ENCODE results near the gene PRRT1B.

The PRRT1B gene

DNA sequence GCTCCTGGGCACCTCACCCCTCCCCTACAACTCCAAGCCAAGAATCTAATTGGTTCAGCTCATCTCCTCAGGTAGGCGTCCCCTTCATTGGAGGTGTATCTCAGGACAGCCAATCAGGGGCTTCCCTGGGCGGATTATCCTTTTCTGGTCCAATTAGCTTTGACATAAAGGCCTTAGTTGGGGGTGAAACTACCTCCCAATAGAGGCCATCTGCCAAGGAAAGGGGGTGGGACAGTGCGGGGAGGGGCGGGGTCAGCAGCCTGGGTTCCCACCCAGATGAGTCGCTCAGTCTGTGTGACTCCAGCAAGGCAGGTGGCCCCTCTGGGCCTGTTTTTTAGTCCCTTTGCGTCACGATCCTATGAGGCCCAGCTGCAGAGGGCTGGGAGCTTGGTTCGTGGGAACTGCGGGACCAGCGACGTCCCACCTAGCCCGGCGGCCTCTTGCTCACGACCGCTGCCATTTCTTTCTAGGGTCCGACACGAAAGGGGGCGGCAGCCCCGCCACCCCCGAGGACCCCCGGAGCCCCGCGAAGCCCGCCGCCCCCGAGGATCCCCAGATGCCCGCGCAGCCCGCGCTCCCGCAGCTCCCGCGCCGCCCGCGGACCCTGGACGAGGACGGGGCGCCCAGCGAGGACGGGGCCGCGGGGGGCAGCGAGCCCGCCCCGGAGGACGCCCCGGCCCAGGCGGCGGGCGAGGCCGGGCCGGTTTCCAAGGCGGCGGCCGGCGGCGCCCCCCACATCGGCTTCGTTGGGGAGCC is 8.9 kb downstream of the PRRT1B start:
- Histone ChIP-seq H3K9me3 (ENCODE audit: control insufficient read depth in 2 of 2, low read length in 2 of 2) (no peaks in the 10 kb centered on the region), H3K4me3 (ENCODE audit: low read length in 2 of 2) (no peak overlapping the region), H3K27ac (ENCODE audit: low read length) (no peak overlapping the region), H3K36me3 (ENCODE audit: control insufficient read depth in 2 of 2, insufficient read depth in 2 of 2, low read length in 2 of 2) (no peaks in the 10 kb centered on the region), H3K9ac (ENCODE audit: low read length in 2 of 2) (no peak overlapping the region), H3K4me1 (ENCODE audit: control insufficient read depth, insufficient read depth, low read length) (no peaks in the 10 kb centered on the region), H3K27me3 (ENCODE audit: control insufficient read depth in 1 of 2, insufficient read depth in 2 of 2, low read length in 2 of 2) (peaks cover 22 to 34% of the 10 kb centered on the region in 2 donors)

DNA sequence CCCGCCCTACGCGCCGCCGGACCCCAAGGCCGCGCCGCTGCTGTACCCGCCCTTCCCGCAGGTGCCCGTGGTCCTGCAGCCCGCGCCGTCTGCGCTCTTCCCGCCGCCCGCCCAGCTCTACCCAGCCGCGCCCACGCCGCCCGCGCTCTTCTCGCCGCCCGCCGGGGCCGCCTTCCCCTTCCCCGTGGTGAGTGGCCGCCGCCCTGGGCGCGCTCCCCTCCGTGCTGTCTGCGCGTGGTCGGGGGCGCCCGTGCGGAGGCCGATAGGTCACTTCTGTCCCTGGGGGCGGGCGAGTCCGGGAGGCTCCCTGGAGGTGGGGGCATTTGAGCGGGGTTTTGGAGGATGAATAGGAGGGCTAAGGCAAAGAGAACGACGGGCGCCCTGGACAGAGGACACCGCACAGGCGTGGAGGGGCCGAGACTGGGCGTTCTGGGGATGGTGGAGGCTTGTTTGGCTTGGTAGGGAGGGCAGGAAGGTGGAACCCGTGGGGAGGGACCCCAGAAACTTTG is 9.6 kb downstream of the PRRT1B start:
- no peak overlapping the region for H3K9ac ChIP-seq (ENCODE audit: low read length in 2 of 2)
- no peaks in the 10 kb centered on the region for H3K36me3 ChIP-seq (ENCODE audit: control insufficient read depth in 2 of 2, insufficient read depth in 2 of 2, low read length in 2 of 2)
- no peaks in the 10 kb centered on the region for H3K4me1 ChIP-seq (ENCODE audit: control insufficient read depth, insufficient read depth, low read length)
- H3K27me3 ChIP-seq (ENCODE audit: control insufficient read depth in 1 of 2, insufficient read depth in 2 of 2, low read length in 2 of 2), result peaks cover 21 to 30% of the 10 kb centered on the region in 2 donors
- H3K27ac ChIP-seq (ENCODE audit: low read length), result no peak overlapping the region
- H3K9me3 ChIP-seq (ENCODE audit: control insufficient read depth in 2 of 2, low read length in 2 of 2), result no peaks in the 10 kb centered on the region
- no peak overlapping the region for H3K4me3 ChIP-seq (ENCODE audit: low read length in 2 of 2)

DNA sequence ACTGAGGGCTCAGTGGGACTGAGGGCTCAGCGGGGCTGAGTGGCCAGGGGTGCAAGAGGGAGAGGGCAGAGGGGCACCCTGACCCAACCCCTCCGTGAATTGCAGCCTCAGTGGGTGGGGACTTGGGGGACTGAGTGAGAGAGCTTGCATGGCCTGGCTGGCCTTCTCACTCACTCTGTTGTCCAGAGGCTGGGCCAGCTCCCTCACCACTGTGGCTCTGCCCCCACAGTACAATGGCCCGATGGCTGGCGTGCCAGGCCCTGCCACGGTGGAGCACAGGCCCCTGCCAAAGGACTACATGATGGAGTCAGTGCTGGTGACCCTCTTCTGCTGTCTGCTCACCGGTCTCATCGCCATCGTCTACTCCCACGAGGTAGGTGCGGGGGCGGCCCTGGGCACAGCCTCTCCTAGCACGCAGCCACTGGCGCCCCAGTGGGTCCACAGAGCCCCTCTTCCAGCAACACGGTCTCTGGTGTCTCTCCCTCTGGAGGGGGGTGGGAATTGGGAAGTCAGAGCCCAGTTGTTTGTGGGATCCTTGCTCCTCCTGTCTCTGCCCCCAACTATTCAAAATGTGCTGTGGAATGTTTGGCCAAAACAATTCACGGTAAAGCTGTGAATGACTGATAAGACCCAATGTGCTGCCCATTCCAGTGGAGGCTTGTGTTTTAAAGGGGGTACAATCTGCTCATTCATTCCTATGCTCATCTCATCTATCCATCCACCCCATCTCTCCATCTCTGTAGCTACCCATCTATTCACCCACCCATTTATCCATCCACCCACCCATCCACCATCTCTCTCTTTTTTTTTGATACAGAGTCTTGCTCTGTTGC is 10.7 kb downstream of the PRRT1B start:
- Histone ChIP-seq H3K27me3 (ENCODE audit: control insufficient read depth in 1 of 2, insufficient read depth in 2 of 2, low read length in 2 of 2) (peaks cover 20 to 30% of the 10 kb centered on the region in 2 donors), H3K4me1 (ENCODE audit: control insufficient read depth, insufficient read depth, low read length) (no peaks in the 10 kb centered on the region), H3K9ac (ENCODE audit: low read length in 2 of 2) (no peak overlapping the region), H3K36me3 (ENCODE audit: control insufficient read depth in 2 of 2, insufficient read depth in 2 of 2, low read length in 2 of 2) (no peaks in the 10 kb centered on the region), H3K4me3 (ENCODE audit: low read length in 2 of 2) (no peak overlapping the region), H3K27ac (ENCODE audit: low read length) (no peak overlapping the region), H3K9me3 (ENCODE audit: control insufficient read depth in 2 of 2, low read length in 2 of 2) (no peaks in the 10 kb centered on the region)

DNA sequence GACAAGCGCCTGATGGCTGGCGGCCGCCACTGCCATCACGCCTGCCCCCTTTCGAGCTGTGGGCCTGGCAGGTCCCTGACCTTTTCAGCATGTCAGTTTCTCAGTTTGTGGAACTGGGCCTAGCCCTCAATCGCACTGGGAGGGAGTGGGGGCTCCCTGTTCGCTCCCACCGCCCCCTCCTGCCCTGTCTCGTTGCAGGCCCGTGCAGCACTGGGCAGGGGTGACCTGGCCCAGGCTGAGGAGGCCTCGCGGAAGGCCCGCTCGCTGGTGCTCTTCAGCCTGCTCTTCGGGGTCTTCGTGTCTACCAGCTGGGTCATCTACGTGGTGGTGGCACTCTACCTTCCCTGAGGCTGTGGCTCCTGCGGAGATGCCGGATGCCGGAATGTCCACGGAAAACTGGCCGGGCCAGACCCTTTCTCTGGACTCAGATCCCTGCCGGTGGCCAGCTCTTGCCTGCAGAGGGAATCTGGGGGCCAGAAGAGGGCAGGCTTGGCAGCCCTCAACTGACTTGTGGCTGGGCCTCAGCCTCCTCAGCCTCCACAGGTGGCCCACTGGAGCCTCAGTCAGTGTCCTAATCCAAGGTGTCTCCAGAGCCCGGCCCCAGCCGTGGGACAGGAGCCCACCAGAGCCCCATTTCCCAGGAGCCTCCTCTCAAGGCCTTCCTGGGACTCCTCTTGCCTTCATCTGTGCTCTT is 12.7 kb downstream of the PRRT1B start:
- Histone ChIP-seq H3K36me3 (ENCODE audit: control insufficient read depth in 2 of 2, insufficient read depth in 2 of 2, low read length in 2 of 2) (no peaks in the 10 kb centered on the region), H3K27me3 (ENCODE audit: control insufficient read depth in 1 of 2, insufficient read depth in 2 of 2, low read length in 2 of 2) (peaks cover 20 to 30% of the 10 kb centered on the region in 2 donors), H3K27ac (ENCODE audit: low read length) (no peak overlapping the region), H3K4me1 (ENCODE audit: control insufficient read depth, insufficient read depth, low read length) (no peaks in the 10 kb centered on the region), H3K9me3 (ENCODE audit: control insufficient read depth in 2 of 2, low read length in 2 of 2) (no peaks in the 10 kb centered on the region), H3K9ac (ENCODE audit: low read length in 2 of 2) (no peak overlapping the region), H3K4me3 (ENCODE audit: low read length in 2 of 2) (no peak overlapping the region)

DNA sequence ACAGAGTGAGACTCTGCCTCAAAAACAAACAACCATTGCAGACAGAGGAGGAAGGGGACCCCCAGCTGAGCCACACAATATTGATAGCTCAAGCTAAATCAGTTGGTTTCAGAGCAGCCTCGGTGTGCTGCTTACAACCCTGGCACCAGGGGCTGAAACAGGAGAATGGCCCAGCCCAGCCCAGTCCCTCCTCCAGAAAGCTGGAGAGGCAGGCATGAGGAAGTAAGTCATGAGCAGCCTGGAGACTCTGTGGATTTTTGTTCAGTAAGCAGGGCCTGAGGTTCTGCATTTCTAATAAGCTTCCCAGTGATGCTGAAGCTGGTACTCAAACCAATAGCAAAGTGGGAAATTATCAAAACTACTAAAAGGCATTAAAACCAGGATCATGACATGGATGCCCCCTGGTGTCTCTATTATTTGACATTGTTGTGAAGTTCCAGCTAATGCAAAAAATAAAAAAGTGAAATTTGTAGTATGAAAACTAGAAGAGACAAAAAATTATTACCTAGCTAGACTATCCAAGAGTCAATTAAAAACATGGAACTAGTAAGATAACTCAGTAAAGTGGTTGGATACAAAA is 14.2 kb downstream of the PRRT1B start:
- H3K36me3 ChIP-seq (ENCODE audit: control insufficient read depth in 2 of 2, insufficient read depth in 2 of 2, low read length in 2 of 2), result no peaks in the 10 kb centered on the region
- no peak overlapping the region for H3K9ac ChIP-seq (ENCODE audit: low read length in 2 of 2)
- no peak overlapping the region for H3K27ac ChIP-seq (ENCODE audit: low read length)
- H3K27me3 ChIP-seq (ENCODE audit: control insufficient read depth in 1 of 2, insufficient read depth in 2 of 2, low read length in 2 of 2), result peaks cover 11 to 16% of the 10 kb centered on the region in 2 donors
- no peak overlapping the region for H3K4me3 ChIP-seq (ENCODE audit: low read length in 2 of 2)
- no peaks in the 10 kb centered on the region for H3K9me3 ChIP-seq (ENCODE audit: control insufficient read depth in 2 of 2, low read length in 2 of 2)
- H3K4me1 ChIP-seq (ENCODE audit: control insufficient read depth, insufficient read depth, low read length), result no peaks in the 10 kb centered on the region

DNA sequence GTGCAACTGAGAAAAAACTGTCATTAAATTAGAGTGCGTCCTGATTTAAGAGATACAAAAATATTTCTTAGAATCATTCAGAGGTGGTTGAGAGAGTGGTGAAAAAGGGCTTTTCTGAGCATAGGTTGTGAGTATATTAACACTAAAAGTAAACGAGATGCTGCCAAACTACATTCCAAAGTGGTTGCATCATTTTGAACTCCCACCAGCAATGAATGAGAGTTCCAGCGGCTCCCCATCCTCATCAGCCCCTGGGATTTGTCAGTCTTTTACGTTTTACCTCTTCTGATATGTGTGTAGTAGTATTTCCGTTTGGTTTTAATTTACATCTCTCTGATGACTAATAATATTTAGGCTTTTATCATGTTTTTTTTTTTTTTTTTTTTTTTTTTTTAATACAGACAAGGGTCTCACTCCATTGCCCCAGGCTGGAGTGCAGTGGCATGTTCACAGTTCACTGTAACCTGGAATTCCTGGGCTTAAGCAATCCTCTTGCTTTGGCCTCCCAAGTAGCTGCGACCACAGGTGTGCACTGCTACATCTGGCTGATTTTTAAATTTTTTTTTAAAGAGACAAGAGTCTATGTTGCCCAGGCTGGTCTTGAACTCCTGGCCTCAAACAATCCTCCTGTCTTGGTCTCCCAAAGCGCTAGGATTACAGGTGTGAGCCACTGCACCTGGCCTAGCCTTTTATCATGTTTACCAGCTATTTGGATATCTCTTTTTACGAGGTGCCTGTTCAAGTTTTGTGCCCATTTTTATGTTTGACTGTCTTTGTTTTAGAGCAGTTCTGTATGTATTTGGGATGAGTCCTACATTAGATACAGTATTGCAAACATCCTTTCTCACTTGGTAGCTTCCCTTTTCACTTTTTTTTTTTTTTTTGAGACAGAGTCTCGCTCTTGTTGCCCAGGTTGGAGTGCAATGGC is 17.0 kb downstream of the PRRT1B start:
- no peak overlapping the region for H3K4me3 ChIP-seq (ENCODE audit: low read length in 2 of 2)
- no peaks in the 10 kb centered on the region for H3K36me3 ChIP-seq (ENCODE audit: control insufficient read depth in 2 of 2, insufficient read depth in 2 of 2, low read length in 2 of 2)
- H3K4me1 ChIP-seq (ENCODE audit: control insufficient read depth, insufficient read depth, low read length), result no peaks in the 10 kb centered on the region
- no peaks in the 10 kb centered on the region for H3K9me3 ChIP-seq (ENCODE audit: control insufficient read depth in 2 of 2, low read length in 2 of 2)
- no peak overlapping the region for H3K27ac ChIP-seq (ENCODE audit: low read length)
- H3K27me3 ChIP-seq (ENCODE audit: control insufficient read depth in 1 of 2, insufficient read depth in 2 of 2, low read length in 2 of 2), result no peaks in the 10 kb centered on the region
- H3K9ac ChIP-seq (ENCODE audit: low read length in 2 of 2), result no peak overlapping the region

DNA sequence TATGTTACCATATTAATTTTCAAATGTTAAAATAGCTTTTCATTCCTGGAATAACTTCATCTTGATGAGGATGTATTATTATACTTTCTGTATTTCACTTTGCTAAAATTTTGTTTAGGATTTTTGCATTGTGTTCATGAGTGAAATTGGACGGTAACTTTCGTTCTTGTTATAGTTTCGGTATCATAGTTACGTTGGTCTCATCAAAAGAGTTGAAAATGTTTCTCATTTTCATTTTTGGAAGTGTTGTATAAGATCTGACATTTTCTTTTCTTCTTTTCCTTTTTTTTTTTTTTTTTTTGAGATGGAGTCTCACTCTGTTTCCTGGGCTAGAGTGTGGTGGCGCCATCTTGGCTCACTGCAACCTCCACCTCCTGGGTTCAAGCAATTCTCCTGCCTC is 20.0 kb downstream of the PRRT1B start:
- Histone ChIP-seq H3K36me3 (ENCODE audit: control insufficient read depth in 2 of 2, insufficient read depth in 2 of 2, low read length in 2 of 2) (no peaks in the 10 kb centered on the region), H3K4me3 (ENCODE audit: low read length in 2 of 2) (no peak overlapping the region), H3K27me3 (ENCODE audit: control insufficient read depth in 1 of 2, insufficient read depth in 2 of 2, low read length in 2 of 2) (no peaks in the 10 kb centered on the region), H3K4me1 (ENCODE audit: control insufficient read depth, insufficient read depth, low read length) (no peaks in the 10 kb centered on the region), H3K9me3 (ENCODE audit: control insufficient read depth in 2 of 2, low read length in 2 of 2) (no peaks in the 10 kb centered on the region), H3K27ac (ENCODE audit: low read length) (no peak overlapping the region), H3K9ac (ENCODE audit: low read length in 2 of 2) (no peak overlapping the region)

DNA sequence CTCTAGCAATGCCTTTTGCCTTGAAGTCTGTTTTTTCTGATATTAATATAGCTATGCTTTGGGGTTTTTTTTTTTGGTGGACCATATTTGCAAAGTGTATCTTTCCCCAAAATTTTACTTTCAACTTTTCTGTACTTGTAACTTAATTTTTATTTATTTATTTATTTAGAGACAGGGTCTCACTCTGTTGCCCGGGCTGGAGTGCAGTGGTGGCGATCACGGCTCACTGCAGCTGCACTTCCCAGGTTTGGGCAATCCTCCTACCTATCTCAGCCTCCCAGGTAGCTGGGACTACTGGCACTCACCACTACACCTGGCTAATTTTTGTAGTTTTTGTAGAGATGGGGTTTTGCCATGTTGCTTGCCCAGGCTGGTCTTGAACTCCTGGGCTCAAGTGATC is 20.8 kb downstream of the PRRT1B start:
- Histone ChIP-seq H3K4me1 (ENCODE audit: control insufficient read depth, insufficient read depth, low read length) (no peaks in the 10 kb centered on the region), H3K27me3 (ENCODE audit: control insufficient read depth in 1 of 2, insufficient read depth in 2 of 2, low read length in 2 of 2) (no peaks in the 10 kb centered on the region), H3K4me3 (ENCODE audit: low read length in 2 of 2) (no peak overlapping the region), H3K9ac (ENCODE audit: low read length in 2 of 2) (no peak overlapping the region), H3K36me3 (ENCODE audit: control insufficient read depth in 2 of 2, insufficient read depth in 2 of 2, low read length in 2 of 2) (no peaks in the 10 kb centered on the region), H3K27ac (ENCODE audit: low read length) (no peak overlapping the region), H3K9me3 (ENCODE audit: control insufficient read depth in 2 of 2, low read length in 2 of 2) (no peaks in the 10 kb centered on the region)

DNA sequence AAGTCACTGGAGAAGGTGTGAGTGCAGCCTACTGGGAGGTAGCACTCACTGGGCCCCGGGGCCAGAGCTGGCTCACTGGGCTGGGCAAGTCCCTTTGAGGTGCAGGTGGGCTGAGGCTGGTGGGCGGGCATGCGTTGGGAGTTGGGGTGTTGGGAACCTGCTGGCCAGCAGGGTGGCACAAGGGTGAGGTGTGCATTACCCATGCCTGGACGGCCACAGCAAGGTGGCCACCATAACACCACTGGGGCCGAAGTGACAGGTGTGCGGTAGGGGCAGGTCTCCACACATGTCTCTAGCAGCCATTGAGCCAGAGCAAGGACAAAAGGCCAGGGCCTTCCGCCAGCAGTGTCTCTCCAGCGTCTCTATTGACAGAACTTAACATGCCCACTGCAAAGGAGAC is 22.6 kb downstream of the PRRT1B start:
- Histone ChIP-seq H3K9me3 (ENCODE audit: control insufficient read depth in 2 of 2, low read length in 2 of 2) (no peaks in the 10 kb centered on the region), H3K4me1 (ENCODE audit: control insufficient read depth, insufficient read depth, low read length) (no peaks in the 10 kb centered on the region), H3K27me3 (ENCODE audit: control insufficient read depth in 1 of 2, insufficient read depth in 2 of 2, low read length in 2 of 2) (no peaks in the 10 kb centered on the region), H3K27ac (ENCODE audit: low read length) (no peak overlapping the region), H3K4me3 (ENCODE audit: low read length in 2 of 2) (no peak overlapping the region), H3K36me3 (ENCODE audit: control insufficient read depth in 2 of 2, insufficient read depth in 2 of 2, low read length in 2 of 2) (peaks cover 0 to 5% of the 10 kb centered on the region in 2 donors), H3K9ac (ENCODE audit: low read length in 2 of 2) (no peak overlapping the region)
